Panc1 (cell line): Measurements from ENCODE around the gene TMEM117.

Experiments used
- POLR2AphosphoS5 ChIP-seq: IDR thresholded peaks from 2 replicates; pipeline ENCODE4 v1.6.1; 2012; ENCODE audit warnings: mild to moderate bottlenecking, low read depth, low read length, moderate library complexity
- SIN3A ChIP-seq: IDR thresholded peaks from 2 replicates; pipeline ENCODE4 v1.6.1; 2012; ENCODE audit warnings: low read depth, mild to moderate bottlenecking, low read length, moderate library complexity, borderline replicate concordance; ENCODE audit not compliant: insufficient read depth
- TCF7L2 ChIP-seq: IDR thresholded peaks from 2 replicates; pipeline ENCODE4 v1.6.1; 2011; ENCODE audit warnings: mild to moderate bottlenecking, low read depth, low read length, inconsistent platforms
- TF ChIP-seq, protein P1 (sequence below): fragments of 450-650 bp; IDR thresholded peaks from 2 replicates; pipeline ENCODE4 v1.5.1; 2017; ENCODE audit warnings: mild to moderate bottlenecking
- TF ChIP-seq, protein P2 (sequence below), 2 experiments: IDR thresholded peaks; 2 replicates each; pipeline ENCODE4 v1.6.1; 2011 to 2012; ENCODE audit warnings: low read depth in 2 of 2, control low read depth in 1 of 2, low read length in 1 of 2, mild to moderate bottlenecking in 1 of 2, moderate library complexity in 1 of 2; ENCODE audit not compliant: insufficient read depth in 1 of 2

DNA sequence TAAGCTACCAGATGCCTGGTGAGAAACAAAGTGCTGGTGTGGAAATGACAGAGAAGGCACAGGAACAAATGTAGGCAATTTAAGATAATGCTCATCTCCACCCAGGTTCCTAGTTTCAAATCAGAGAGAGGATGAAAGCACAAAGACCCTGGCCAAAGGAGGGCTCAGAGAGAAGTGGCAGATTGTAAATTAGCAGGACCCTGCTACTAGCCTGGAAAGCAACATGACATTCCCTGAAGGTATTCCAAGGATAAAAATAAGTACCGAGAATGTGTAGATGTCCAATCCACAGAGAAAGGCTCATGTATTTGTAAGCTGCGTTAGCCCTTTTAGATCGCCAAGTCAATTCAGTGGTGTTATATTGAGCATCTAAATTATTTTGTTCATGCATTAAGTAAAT, 324.0 kb downstream of the TMEM117 start:
- TF ChIP-seq, protein P1, sequence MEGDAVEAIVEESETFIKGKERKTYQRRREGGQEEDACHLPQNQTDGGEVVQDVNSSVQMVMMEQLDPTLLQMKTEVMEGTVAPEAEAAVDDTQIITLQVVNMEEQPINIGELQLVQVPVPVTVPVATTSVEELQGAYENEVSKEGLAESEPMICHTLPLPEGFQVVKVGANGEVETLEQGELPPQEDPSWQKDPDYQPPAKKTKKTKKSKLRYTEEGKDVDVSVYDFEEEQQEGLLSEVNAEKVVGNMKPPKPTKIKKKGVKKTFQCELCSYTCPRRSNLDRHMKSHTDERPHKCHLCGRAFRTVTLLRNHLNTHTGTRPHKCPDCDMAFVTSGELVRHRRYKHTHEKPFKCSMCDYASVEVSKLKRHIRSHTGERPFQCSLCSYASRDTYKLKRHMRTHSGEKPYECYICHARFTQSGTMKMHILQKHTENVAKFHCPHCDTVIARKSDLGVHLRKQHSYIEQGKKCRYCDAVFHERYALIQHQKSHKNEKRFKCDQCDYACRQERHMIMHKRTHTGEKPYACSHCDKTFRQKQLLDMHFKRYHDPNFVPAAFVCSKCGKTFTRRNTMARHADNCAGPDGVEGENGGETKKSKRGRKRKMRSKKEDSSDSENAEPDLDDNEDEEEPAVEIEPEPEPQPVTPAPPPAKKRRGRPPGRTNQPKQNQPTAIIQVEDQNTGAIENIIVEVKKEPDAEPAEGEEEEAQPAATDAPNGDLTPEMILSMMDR: no peak
- TF ChIP-seq POLR2AphosphoS5: no peak
- TF ChIP-seq, protein P2, sequence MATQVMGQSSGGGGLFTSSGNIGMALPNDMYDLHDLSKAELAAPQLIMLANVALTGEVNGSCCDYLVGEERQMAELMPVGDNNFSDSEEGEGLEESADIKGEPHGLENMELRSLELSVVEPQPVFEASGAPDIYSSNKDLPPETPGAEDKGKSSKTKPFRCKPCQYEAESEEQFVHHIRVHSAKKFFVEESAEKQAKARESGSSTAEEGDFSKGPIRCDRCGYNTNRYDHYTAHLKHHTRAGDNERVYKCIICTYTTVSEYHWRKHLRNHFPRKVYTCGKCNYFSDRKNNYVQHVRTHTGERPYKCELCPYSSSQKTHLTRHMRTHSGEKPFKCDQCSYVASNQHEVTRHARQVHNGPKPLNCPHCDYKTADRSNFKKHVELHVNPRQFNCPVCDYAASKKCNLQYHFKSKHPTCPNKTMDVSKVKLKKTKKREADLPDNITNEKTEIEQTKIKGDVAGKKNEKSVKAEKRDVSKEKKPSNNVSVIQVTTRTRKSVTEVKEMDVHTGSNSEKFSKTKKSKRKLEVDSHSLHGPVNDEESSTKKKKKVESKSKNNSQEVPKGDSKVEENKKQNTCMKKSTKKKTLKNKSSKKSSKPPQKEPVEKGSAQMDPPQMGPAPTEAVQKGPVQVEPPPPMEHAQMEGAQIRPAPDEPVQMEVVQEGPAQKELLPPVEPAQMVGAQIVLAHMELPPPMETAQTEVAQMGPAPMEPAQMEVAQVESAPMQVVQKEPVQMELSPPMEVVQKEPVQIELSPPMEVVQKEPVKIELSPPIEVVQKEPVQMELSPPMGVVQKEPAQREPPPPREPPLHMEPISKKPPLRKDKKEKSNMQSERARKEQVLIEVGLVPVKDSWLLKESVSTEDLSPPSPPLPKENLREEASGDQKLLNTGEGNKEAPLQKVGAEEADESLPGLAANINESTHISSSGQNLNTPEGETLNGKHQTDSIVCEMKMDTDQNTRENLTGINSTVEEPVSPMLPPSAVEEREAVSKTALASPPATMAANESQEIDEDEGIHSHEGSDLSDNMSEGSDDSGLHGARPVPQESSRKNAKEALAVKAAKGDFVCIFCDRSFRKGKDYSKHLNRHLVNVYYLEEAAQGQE (IDR thresholded peaks at IDR 0.05; ENCODE audit: insufficient read depth in 1 of 2, low read depth in 2 of 2, low read length in 1 of 2): no peak
- no peak for TF ChIP-seq TCF7L2
- TF ChIP-seq SIN3A: no peak
